ACHN (cell line): Measurements from ENCODE around the gene ELL3.
"Not testable (repeated sequence)": the region's sequence is repeated elsewhere in the genome, so short reads cannot be mapped to it uniquely, and the experiment has no call there.

ENCODE experiments used
- DNase-seq: peaks from one replicate; pipeline ENCODE4 v3.0.0-alpha.2; 2015
- in situ Hi-C: cut with HindIII; loops from 2 replicates; pipeline ENCODE4 v1.10.0; 2017; ENCODE audit warnings: low sequenced_read_pairs, low pct_ligation_motif_present, low pct_unique_long_range_greater_than_20kb

Gene ELL3

DNA sequence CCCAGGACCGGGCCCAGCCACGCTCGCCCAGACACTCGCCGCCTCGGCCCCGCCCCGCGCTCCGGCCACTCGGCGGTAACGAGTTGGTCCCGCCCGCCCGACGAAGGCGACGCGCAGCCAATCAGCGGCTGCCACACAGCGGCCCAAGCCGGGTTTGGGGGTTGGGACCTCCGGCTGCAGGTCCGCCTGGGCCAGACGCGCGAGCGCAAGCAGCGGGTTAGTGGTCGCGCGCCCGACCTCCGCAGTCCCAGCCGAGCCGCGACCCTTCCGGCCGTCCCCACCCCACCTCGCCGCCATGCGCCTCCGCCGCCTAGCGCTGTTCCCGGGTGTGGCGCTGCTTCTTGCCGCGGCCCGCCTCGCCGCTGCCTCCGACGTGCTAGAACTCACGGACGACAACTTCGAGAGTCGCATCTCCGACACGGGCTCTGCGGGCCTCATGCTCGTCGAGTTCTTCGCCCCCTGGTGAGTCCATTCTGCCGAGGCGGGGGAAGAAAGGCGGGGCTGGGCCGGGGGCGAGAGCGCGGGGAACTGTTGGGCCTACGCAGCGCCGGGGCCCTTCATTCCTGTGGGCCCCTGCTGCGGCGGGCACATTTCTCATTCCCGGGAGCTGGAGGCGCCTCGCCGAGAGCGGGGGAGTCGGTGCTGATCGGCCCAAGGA lies 30.4 kb downstream of the ELL3 start, which contains the start of gene PDIA3:
Gene PDIA3 (plus strand): TSS at position 194 of the 658 bp plus-strand sequence. CDS start 102 bp downstream, at position 296.
- DNase-seq: peak; percentile 87
- in situ Hi-C loops: not testable (repeated sequence)

DNA sequence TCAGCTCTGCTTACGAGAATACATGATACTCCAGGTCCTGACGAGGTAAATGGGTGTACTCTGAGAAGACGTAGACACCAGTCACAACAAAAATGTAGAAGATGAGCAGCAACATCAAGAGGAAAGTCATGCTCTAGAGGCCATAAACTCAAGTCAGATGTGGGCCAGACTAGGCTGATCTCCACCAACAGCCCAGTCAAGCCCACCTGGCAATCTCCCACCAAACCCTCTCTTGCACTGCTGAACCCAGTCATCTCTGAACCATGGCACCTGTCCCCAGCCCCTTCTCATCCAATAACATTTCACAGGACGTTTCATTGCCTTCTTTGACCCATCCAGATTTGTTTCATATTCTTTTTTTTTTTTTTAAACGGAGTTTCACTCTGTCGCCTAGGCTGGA lies 41.4 kb downstream of the ELL3 start:
- DNase-seq: no peak
- in situ Hi-C loops: no loop called here

DNA sequence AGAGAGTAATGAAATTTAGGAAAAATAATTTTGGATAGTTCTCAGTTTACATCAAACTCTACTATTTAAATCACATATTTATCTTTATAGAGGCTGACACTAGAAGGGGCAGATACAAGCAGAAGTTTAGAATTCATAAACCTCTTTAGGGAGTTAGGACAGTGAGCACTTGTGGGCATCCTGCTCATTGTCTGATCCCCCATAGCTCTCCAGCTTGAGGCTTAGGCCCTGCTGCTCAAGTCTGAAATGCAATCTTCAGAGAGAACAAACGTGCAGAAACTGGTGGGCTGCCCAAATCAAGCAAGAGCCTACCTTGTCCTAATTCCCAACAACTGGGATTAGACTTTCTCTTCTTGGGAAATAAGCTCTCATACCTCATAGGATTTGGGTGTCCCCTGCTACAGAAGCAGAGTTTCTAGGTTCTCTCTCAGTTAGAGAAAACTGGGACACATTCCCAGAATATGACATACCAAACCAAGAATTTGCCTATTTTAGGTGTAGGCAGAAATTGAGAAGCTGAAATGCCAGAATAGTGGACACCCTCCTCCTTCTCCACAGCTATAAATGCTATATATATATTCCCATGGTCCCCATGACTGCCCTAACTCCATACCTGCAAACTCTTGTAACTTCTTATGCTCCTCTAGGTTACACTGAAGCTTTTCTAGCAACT lies 48.6 kb downstream of the ELL3 start:
- DNase-seq, in situ Hi-C loops: not testable (repeated sequence)

DNA sequence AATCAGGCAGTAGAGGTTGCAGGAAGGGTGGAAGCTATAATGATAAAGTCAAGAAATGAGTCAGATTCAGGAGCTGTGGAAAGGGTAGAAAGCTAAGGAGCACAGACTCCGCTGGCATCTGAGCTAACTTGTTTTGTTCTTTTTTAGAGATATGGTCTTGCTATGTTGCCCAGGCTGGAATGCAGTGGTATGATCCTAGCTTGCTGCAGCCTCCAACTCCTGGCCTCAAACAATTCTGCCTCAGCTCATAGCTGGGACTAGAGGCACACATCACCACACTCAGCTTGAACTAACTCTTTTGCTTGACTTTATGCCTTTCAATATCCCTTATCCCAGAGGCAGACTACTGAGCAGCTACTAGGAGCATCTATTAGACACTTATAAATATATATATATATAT lies 50.5 kb downstream of the ELL3 start:
- in situ Hi-C loops, DNase-seq: not testable (repeated sequence)

DNA sequence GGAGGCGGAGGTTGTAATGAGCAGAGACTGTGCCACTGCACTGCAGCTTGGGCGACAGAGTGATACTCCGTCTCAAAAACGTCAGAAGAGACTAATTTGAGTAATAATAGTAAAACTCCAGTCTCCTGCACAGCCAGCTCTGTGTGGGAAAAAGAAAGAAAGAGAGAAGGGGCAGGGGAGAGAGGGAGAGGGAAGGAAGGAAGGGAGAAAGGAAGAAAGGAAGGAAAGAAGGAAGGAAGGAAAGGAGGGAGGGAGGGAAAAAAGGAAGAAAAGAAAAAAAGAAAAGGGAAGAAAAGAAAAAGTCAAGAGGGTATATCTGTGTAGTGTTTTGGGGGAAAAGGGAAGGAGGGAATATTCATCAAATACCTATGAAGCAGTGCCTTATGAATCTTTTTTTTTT lies 53.6 kb downstream of the ELL3 start:
- no peak for DNase-seq
- in situ Hi-C loops: no loop called here
